Left cardiac atrium (tissue), 4 donors: ENCODE results near the gene ALOX12B. TPM values are rescaled to one million over a fixed set of nuclear protein-coding genes. Genes with fewer than 3 reads are reported as not detected.
"Not testable (repeated sequence)": the region's sequence is repeated elsewhere in the genome, so short reads cannot be mapped to it uniquely, and the experiment has no call there.

Experiments
- ATAC-seq, 2 donors: fragments of 200-7000 bp; cut with Tn5 transposase; one replicate each; pipeline ENCODE4 v1.9.1; 2020; ENCODE audit warnings: mild to moderate bottlenecking in 2 of 2, moderate library complexity in 2 of 2
- DNase-seq: peaks from one replicate; pipeline ENCODE4 v3.0.0-alpha.2; 2020
- intact Hi-C, 2 donors: fragments of 100-400 bp; cut with DNase I; formaldehyde crosslinking; loops; one replicate each; pipeline versions ENCODE4 v1.14.1 to v1.15.1; 2022 to 2023
- total RNA-seq, 2 donors: library from RNA; stranded (reverse); fragmentation: NEBNext Ultra II Directional; extraction: Animal tissue kit (Norgen Biotek cat#: 25700); gene quantifications; one replicate each; pipeline ENCODE4 v1.2.1, GENCODE V29; 2021
- donor health status: DM: no; HTN: yes; CAD: no.
- donor health status: DM: no; HTN: yes; CAD: no; lungs with severe emphysema.
- donor health status: DM: yes; HTN: yes; CAD: no.
- donor health status: Dilated cardiomyopathy.

The ALOX12B gene
- total RNA-seq, 2 donors from 2014 or later: not detected

DNA sequence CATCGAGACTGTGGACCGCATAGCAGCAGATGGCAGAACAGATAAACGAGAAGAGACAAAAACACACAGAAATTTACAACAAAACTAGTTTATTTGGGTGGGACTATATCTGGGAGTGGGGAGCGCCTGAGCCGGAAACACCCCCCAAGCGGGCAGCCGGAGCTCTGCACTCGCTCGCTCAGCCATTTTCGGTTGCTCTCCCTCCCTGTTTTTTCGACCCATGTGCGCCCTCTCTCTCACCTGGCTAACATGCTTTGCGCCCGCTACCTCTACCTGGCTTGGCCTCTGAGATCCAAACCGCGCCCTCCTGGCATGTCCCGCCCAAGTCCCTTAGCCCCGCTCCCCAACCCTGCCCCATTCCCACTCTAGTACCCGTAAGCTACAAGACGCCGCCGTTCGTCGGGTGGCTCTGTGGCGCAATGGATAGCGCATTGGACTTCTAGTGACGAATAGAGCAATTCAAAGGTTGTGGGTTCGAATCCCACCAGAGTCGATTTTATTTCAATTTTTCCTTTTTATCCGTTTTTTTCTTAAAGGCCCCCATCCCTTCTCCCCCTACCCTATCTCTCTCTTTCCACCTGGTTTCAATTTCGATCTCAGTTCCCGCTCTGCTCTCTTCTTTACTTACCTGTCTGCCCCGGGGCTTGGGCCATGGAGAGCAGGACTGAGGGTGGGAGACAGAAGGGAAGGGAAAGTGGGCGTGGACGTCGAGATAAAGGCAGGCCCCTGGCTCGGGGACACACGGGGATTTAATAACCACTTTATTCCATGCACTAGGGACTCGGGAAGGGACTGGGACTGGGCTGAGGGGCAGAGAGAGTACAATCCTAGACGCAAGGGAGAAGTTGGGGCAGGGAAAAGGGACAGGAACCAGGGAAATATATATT is 33.2 kb upstream of the ALOX12B start:
- ATAC-seq (peak in 1 of 2 donors; percentile 15), DNase-seq (peak; percentile 67)
- intact Hi-C loops: loop anchor here (5.0 kb wide), 2 partner anchors 37 to 107 kb away; no protein-coding TSS in a partner anchor

GRCh38 chr17:8119581-8120519 is 32.3 kb upstream of the ALOX12B start:
- DNase-seq (peak; percentile 77), ATAC-seq (peak; percentile 64)
- intact Hi-C loops: loop anchor here (1.0 to 5.0 kb wide), 4 partner anchors 37 to 107 kb away; no protein-coding TSS in a partner anchor

- ATAC-seq: peak; percentile 80 to 81
- intact Hi-C loops: loop anchor here in 1 of 2 donors (1.0 kb wide), 2 partner anchors 67 to 102 kb away; no protein-coding TSS in a partner anchor
- DNase-seq: peak; percentile 91
These were observed 31.5 kb upstream of the ALOX12B start for GRCh38 chr17:8118769-8119580.

GRCh38 chr17:8117980-8118768 is 30.7 kb upstream of the ALOX12B start, which contains the start of gene ALOXE3:
Gene ALOXE3 (minus strand): TSS chr17:8118514. CDS start chr17:8117990, 524 bp downstream.
- DNase-seq: no peak
- ATAC-seq: peak in 1 of 2 donors; percentile 11
- intact Hi-C loops: no loop called here

DNA sequence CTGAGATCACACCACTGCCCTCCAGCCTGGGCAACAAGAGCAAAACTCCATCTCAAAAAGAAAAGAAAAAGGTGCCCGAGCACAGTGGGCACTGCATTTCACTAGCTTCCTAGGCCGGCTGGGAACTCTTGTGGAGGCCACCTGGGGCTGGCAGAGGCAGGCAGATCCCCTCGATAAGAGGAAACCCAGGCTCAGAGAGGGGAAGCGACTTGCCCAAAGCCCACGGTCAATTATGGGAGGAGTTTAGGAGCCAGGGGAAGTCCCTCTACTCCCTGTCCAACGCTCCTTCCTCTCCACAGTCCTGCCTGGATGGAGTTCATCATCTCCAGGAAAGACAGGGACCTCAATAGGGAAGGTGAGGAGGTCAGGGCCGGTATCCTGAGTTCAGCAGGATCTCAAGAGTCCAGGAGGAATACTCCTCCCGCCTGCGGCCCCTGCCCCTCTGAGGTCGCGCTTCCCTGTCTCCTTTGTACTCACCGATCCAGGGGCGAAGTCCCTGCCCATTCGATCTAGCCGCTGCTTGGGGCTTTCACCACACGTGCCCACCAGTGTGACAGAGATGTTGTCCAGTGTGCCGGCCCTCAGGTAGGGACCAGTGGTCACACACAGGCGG is 30.0 kb upstream of the ALOX12B start:
- no peak for DNase-seq
- intact Hi-C loops: no loop called here

GRCh38 chr17:8116776-8117175 is 29.3 kb upstream of the ALOX12B start:
- DNase-seq (no peak), ATAC-seq (no peak)
- intact Hi-C loops: no loop called here

More for the DNA sequence above, 30.0 kb upstream of the ALOX12B start:
- ATAC-seq: no peak

GRCh38 chr17:8110907-8111306 is 23.4 kb upstream of the ALOX12B start:
- ATAC-seq: no peak
- intact Hi-C loops: loop anchor here in 1 of 2 donors (5.0 kb wide), 1 partner anchor 34 kb away; no protein-coding TSS in a partner anchor
- DNase-seq: no peak

DNA sequence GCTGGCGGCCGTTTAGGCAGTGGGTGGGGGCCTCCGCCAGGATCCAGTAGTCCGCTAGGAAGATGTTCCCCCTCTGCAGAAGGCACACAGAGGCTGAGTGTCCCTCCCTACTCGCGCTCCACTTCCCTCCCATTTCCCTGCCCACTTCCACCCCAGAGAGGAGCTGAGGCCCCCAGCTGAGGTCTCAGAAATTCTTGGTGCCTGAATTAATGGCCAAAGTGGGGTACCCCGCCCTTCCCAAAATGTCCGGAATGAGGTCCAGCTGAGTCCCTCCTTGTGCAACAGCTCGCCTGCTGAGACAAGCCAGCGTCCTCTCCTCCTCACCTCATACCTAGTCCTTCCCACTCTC is 22.9 kb upstream of the ALOX12B start:
- intact Hi-C loops: loop anchor here in 1 of 2 donors (5.0 kb wide), 1 partner anchor 33 kb away; no protein-coding TSS in a partner anchor
- DNase-seq (no peak), ATAC-seq (no peak)

GRCh38 chr17:8109661-8110455 is 22.3 kb upstream of the ALOX12B start:
- peak; percentile 61 for DNase-seq

DNA sequence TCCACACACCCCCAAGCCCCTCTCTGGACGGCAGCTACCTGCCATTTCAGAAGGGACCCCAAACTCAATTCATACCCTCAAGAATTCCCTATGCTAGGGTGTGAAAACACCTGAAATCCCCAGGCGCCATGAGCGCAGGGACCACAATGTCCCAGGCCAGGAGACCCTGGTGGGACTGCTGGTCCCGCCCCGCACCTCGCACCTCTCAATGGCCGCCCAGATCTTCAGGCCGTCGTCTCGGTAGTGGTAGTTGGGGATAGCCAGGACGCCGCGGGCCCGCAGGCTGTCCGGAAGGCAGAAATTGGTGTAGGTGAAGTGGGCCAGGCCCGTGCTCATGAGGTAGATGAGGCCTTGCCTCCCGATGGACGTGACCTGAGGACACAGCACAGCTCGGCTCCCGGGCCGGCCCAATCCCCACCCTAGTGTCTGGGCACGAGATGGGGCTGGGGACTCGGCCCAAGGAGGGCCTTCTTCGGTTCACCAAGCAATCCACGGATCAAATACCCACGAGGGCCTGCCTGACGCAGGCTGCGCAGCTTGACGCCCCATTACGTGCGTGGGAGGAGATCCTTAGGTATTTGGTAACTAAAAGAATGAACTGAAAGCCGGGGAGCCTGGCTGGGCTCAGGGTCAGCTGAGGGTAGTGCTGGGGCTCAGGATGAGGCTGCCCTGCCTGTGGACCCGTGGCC is 21.6 kb upstream of the ALOX12B start:
- DNase-seq (no peak), ATAC-seq (no peak)
- intact Hi-C loops: no loop called here

More at GRCh38 chr17:8109661-8110455, 22.3 kb upstream of the ALOX12B start:
- peak; percentile 75 to 82 for ATAC-seq
- intact Hi-C loops: loop anchor here in 1 of 2 donors (5.0 kb wide), 1 partner anchor 33 kb away; no protein-coding TSS in a partner anchor

DNA sequence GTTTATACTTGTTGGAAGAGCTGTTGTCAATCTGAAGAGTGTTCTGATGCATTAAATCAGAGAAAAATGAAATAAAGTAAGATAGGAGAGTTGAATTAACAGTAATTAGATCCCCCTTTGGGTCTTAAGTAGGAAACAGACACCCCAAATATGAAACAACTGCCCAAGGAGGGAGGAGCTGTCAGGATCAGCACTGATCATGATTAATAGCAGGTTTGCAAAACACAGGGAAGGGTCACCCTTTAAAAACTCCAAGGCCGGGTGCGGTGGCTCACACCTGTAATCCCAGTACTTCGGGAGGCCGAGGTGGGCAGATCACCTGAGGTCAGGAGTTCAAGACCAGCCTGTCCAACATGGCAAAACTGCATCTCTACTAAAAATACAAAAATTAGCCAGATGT is 19.5 kb upstream of the ALOX12B start:
- ATAC-seq, intact Hi-C loops, DNase-seq: not testable (repeated sequence)

- ATAC-seq (no peak), DNase-seq (no peak)
- intact Hi-C loops: no loop called here
These were observed 18.5 kb upstream of the ALOX12B start for GRCh38 chr17:8105957-8106398.

DNA sequence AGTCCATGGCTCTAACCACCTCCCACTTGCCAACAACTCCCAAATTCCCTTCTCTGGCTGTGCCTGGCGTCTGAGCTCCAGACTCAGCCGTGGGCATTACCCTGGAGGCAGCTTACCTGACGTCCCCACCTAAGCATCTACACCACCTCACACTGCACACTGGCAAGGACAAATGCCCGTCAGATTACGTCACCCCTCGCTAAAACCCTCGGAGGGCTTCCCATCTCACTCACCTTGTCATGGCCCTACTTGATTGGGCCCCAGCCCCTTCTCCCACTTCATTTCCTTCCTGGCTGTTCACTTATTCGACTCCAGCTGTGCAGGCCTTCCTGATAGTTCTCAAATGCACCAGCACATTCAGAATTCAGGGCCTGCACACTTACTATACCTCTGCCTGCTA is 17.4 kb upstream of the ALOX12B start:
- ATAC-seq: no peak

DNA sequence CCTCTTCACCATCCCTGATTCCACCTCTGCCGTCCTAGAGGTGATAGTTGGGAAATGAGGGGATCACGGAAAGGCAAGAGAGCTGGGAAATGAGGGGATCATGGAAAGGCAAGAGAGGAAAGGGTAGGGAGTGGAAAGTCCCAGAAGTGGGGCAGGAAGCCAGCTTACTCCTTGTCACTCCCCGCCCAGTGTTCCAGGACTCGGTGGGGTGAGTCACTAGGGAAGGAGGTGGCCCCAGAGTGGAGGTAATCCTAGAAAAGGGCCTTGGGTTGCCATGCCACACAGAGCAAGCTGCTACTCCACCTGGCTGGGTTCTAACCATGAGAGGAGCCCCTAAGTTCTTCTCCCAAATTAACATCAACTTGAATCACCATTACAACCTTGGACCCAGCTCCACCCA is 16.0 kb upstream of the ALOX12B start:
- peak in 1 of 2 donors; percentile 23 for ATAC-seq
- no peak for DNase-seq
- intact Hi-C loops: no loop called here

More for the DNA sequence above, 17.4 kb upstream of the ALOX12B start:
- no peak for DNase-seq
- intact Hi-C loops: no loop called here

DNA sequence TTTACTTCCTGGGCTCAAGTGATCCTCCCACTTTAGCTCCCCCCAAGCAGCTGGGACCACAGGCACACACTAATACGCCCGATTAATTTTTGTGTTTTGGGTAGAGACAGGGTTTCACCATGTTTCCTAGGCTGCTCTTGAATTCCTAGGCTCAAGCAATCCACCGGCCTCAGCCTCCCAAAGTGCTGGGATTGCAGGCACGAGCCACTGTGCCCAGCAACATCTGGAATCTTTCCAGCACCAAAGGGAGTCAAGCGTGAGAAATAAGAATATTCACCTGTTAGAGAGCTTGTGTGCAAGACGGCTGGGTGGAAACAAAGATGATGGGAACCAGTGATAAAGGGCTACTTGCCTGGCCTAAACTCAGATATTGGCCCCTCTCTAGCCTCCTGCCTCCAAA is 14.2 kb upstream of the ALOX12B start:
- ATAC-seq (no peak), DNase-seq (no peak)
- intact Hi-C loops: no loop called here

- DNase-seq (no peak), ATAC-seq (no peak)
- intact Hi-C loops: no loop called here
These were observed 13.2 kb upstream of the ALOX12B start for GRCh38 chr17:8100763-8101162.
